DND-41 (cell line): ENCODE results near the gene CHN1.

ENCODE experiments used
- ATAC-seq: fragments of 200-7000 bp; cut with Tn5 transposase; 3 replicates; pipeline ENCODE4 v1.9.1; 2021; ENCODE audit warnings: low read depth; ENCODE audit not compliant: insufficient read depth
- DNase-seq: peaks from one replicate; pipeline ENCODE4 v3.0.0-alpha.2; 2020
- H2AFZ ChIP-seq: 2 replicates; pipeline ENCODE4 v1.6.0; 2012; ENCODE audit warnings: low read depth, low read length
- H3K27ac ChIP-seq: 2 replicates; pipeline ENCODE4 v1.5.1; 2012; ENCODE audit warnings: low read length, inconsistent platforms
- H3K27me3 ChIP-seq: fragments of 200-600 bp; sonication (generic); 2 replicates; pipeline ENCODE4 v1.6.0; 2012; ENCODE audit warnings: low read length, mild to moderate bottlenecking, inconsistent platforms; ENCODE audit not compliant: insufficient read depth, poor library complexity
- H3K36me3 ChIP-seq: 2 replicates; pipeline ENCODE4 v1.5.1; 2012; ENCODE audit warnings: low read length, inconsistent platforms; ENCODE audit not compliant: insufficient read depth
- H3K4me1 ChIP-seq: 2 replicates; pipeline ENCODE4 v1.5.1; 2012; ENCODE audit warnings: mild to moderate bottlenecking, low read length; ENCODE audit not compliant: insufficient read depth
- H3K4me2 ChIP-seq: 2 replicates; pipeline ENCODE4 v1.6.0; 2012; ENCODE audit warnings: mild to moderate bottlenecking, moderate library complexity, low read length, inconsistent platforms; ENCODE audit not compliant: insufficient read depth
- H3K4me3 ChIP-seq, 2 experiments: fragments of 200-600 bp in 1 of 2; shearing (Covaris generic) in 1 of 2; 2 replicates each; pipeline ENCODE4 v1.5.1; 2012 to 2016; ENCODE audit warnings: inconsistent platforms in 2 of 2, low read length in 2 of 2, mild to moderate bottlenecking in 2 of 2, low read depth in 1 of 2, moderate library complexity in 1 of 2
- H3K79me2 ChIP-seq: 2 replicates; pipeline ENCODE4 v1.6.0; 2012; ENCODE audit warnings: low read length, inconsistent platforms; ENCODE audit not compliant: insufficient read depth
- H3K9ac ChIP-seq: 2 replicates; pipeline ENCODE4 v1.6.0; 2012; ENCODE audit warnings: low read depth, mild to moderate bottlenecking, inconsistent platforms, low read length, moderate library complexity
- H3K9me3 ChIP-seq: 2 replicates; pipeline ENCODE4 v1.5.1; 2012; ENCODE audit warnings: low read length, moderate library complexity, mild to moderate bottlenecking, inconsistent platforms; ENCODE audit not compliant: insufficient read depth, severe bottlenecking
- H4K20me1 ChIP-seq: 2 replicates; pipeline ENCODE4 v1.6.0; 2012; ENCODE audit warnings: low read length; ENCODE audit not compliant: insufficient read depth
- EZH2 ChIP-seq: IDR thresholded peaks from 3 replicates; pipeline ENCODE4 v1.6.1; 2012; ENCODE audit warnings: borderline replicate concordance, low read depth, mild to moderate bottlenecking, moderate library complexity, low read length, inconsistent platforms; ENCODE audit not compliant: severe bottlenecking
- TF ChIP-seq, protein P1 (sequence below): IDR thresholded peaks from 2 replicates; pipeline ENCODE4 v1.5.1; 2012; ENCODE audit warnings: borderline replicate concordance, low read length, moderate library complexity, mild to moderate bottlenecking; ENCODE audit not compliant: poor library complexity, severe bottlenecking; ENCODE audit errors: extremely low read depth

Gene CHN1

GRCh38 chr2:175019566-175020327 lies 14.6 kb upstream of the CHN1 start:
- Histone ChIP-seq H3K36me3 (no peaks in the 10 kb centered on the region), H3K4me3 (no peak overlapping the region), H3K27me3 (no peaks in the 10 kb centered on the region), H2AFZ (no peak overlapping the region), H3K9ac (no peak overlapping the region), H3K27ac (no peak overlapping the region), H3K9me3 (peaks cover 2% of the 10 kb centered on the region), H3K4me2 (no peak overlapping the region), H3K4me1 (no peaks in the 10 kb centered on the region), H3K79me2 (no peaks in the 10 kb centered on the region), H4K20me1 (no peaks in the 10 kb centered on the region)
- DNase-seq, result no peak
- ATAC-seq, result no peak
- TF ChIP-seq EZH2, result no peak
- TF ChIP-seq, protein P1, sequence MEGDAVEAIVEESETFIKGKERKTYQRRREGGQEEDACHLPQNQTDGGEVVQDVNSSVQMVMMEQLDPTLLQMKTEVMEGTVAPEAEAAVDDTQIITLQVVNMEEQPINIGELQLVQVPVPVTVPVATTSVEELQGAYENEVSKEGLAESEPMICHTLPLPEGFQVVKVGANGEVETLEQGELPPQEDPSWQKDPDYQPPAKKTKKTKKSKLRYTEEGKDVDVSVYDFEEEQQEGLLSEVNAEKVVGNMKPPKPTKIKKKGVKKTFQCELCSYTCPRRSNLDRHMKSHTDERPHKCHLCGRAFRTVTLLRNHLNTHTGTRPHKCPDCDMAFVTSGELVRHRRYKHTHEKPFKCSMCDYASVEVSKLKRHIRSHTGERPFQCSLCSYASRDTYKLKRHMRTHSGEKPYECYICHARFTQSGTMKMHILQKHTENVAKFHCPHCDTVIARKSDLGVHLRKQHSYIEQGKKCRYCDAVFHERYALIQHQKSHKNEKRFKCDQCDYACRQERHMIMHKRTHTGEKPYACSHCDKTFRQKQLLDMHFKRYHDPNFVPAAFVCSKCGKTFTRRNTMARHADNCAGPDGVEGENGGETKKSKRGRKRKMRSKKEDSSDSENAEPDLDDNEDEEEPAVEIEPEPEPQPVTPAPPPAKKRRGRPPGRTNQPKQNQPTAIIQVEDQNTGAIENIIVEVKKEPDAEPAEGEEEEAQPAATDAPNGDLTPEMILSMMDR, result no peak

DNA sequence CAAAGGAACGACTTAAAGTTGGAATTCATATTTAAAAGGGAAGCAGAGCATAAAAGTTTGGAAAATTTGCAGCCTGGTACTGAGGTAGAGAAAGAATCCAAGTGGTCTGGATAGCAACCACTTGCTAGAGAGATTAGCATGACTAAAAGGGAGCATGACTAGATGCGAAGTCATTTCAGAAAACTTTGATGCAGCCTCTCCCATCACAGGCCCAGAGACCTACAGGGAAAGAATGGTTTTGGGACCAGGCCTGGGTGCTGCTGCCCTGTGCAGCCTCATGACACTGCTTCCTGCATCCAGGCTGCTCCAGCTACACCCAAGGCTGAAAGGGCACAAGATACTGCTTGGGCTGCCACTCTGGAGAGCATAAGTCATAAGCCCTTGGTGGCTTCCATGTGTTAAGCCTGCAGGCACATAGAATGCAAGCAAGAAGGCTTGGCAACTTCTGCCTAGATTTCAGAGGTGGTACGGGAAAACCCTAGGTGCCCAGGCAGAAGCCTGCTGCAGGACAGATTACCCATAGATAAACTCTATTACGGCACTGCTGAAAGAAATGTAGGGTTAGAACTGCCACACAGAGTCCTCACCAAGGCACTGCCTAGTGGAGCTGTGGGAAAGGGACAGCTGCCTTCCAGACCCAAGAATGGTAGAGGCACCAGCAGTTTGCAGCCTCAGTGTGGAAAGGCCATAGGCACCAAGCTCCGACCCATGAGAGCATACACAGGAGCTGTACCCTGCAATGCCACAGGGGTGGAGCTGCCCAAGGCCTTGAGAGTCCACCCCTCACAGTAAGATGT lies 12.6 kb upstream of the CHN1 start:
- H3K27me3 ChIP-seq, result no peaks in the 10 kb centered on the region
- H3K27ac ChIP-seq, result no peak overlapping the region
- H3K9me3 ChIP-seq, result peaks cover 4% of the 10 kb centered on the region
- no peak overlapping the region for H3K4me2 ChIP-seq
- DNase-seq (no peak), ATAC-seq (no peak)
- no peak overlapping the region for H3K9ac ChIP-seq
- no peak overlapping the region for H2AFZ ChIP-seq
- H3K79me2 ChIP-seq, result no peaks in the 10 kb centered on the region
- no peaks in the 10 kb centered on the region for H4K20me1 ChIP-seq
- H3K4me3 ChIP-seq, result no peak overlapping the region
- no peaks in the 10 kb centered on the region for H3K4me1 ChIP-seq
- TF ChIP-seq EZH2, result no peak
- TF ChIP-seq, protein P1, result no peak
- no peaks in the 10 kb centered on the region for H3K36me3 ChIP-seq

GRCh38 chr2:175015340-175015739 lies 10.2 kb upstream of the CHN1 start:
- H3K9me3 ChIP-seq, result peaks cover 4% of the 10 kb centered on the region
- H3K4me2 ChIP-seq, result no peak overlapping the region
- no peak overlapping the region for H2AFZ ChIP-seq
- DNase-seq (no peak), ATAC-seq (no peak)
- H3K9ac ChIP-seq, result no peak overlapping the region
- no peaks in the 10 kb centered on the region for H3K79me2 ChIP-seq
- H4K20me1 ChIP-seq, result no peaks in the 10 kb centered on the region
- H3K4me3 ChIP-seq, result no peak overlapping the region
- no peaks in the 10 kb centered on the region for H3K4me1 ChIP-seq
- no peak overlapping the region for H3K27ac ChIP-seq
- no peak for TF ChIP-seq EZH2
- H3K27me3 ChIP-seq, result no peaks in the 10 kb centered on the region
- no peaks in the 10 kb centered on the region for H3K36me3 ChIP-seq

DNA sequence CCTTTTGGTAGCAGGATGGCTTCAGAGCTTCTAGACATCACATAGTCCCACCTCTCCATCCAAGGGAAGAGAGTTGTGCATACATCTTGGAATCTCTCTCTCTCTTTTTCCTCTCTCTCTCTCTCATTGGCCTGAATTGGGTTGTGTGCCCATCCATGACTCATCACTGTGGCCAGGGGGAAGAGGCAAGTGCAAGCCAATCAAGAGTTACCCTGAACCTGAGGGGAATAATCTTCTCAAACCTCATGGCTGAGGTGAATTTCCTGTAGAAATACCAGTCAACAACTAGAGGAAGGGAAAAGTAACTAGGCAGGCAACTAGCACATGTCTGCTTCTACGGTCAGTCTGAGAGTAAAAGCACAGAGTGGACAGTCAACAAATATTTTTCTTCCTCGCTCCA lies 7.3 kb upstream of the CHN1 start:
- H4K20me1 ChIP-seq, result no peaks in the 10 kb centered on the region
- H3K9me3 ChIP-seq, result peaks cover 4% of the 10 kb centered on the region
- no peak for ATAC-seq
- TF ChIP-seq, protein P1, result no peak
- TF ChIP-seq EZH2, result no peak
- H3K4me3 ChIP-seq, result no peak overlapping the region
- no peaks in the 10 kb centered on the region for H3K36me3 ChIP-seq
- H3K27ac ChIP-seq, result no peak overlapping the region
- H2AFZ ChIP-seq, result no peak overlapping the region
- H3K79me2 ChIP-seq, result no peaks in the 10 kb centered on the region
- H3K27me3 ChIP-seq, result peaks cover 4% of the 10 kb centered on the region
- H3K4me1 ChIP-seq, result no peaks in the 10 kb centered on the region
- no peak for DNase-seq
- no peak overlapping the region for H3K9ac ChIP-seq
- no peak overlapping the region for H3K4me2 ChIP-seq
